Osteoblast (primary cell): ENCODE measurements around the gene TRIO. TPM values are rescaled to one million over a fixed set of nuclear protein-coding genes. Genes with fewer than 3 reads are reported as not detected.

ENCODE experiments used
- DNase-seq: peaks from one replicate; pipeline ENCODE4 v3.0.0; 2011; ENCODE audit warnings: low spot score, mixed read lengths; ENCODE audit not compliant: insufficient read length; ENCODE audit errors: missing footprints
- H2AFZ ChIP-seq: 2 replicates; pipeline ENCODE4 v1.6.0; 2011; ENCODE audit warnings: mild to moderate bottlenecking, low read length
- H3K27ac ChIP-seq: 2 replicates; pipeline ENCODE4 v1.5.1; 2011; ENCODE audit warnings: mild to moderate bottlenecking, low read depth, low read length, moderate library complexity
- H3K27me3 ChIP-seq: 2 replicates; pipeline ENCODE4 v1.6.0; 2012; ENCODE audit warnings: mild to moderate bottlenecking, control low read depth, inconsistent platforms, low read length, moderate library complexity; ENCODE audit not compliant: insufficient read depth
- H3K36me3 ChIP-seq: 2 replicates; pipeline ENCODE4 v1.5.1; 2011; ENCODE audit warnings: mild to moderate bottlenecking, low read length, control low read depth, moderate library complexity; ENCODE audit not compliant: insufficient read depth
- H3K4me1 ChIP-seq: 2 replicates; pipeline ENCODE4 v1.5.1; 2011; ENCODE audit warnings: mild to moderate bottlenecking, low read length, control low read depth, moderate library complexity; ENCODE audit not compliant: insufficient read depth
- H3K4me2 ChIP-seq: 2 replicates; pipeline ENCODE4 v1.6.0; 2011; ENCODE audit warnings: mild to moderate bottlenecking, low read length; ENCODE audit not compliant: insufficient read depth
- H3K4me3 ChIP-seq: fragments of 200-600 bp; sonication (generic); 3 replicates; pipeline ENCODE4 v1.5.1; 2012; ENCODE audit warnings: mild to moderate bottlenecking, low read length, inconsistent platforms; ENCODE audit not compliant: insufficient read depth
- H3K79me2 ChIP-seq: 2 replicates; pipeline ENCODE4 v1.6.0; 2012; ENCODE audit warnings: mild to moderate bottlenecking, low read length, control low read depth, inconsistent platforms; ENCODE audit not compliant: insufficient read depth
- H3K9me3 ChIP-seq: 2 replicates; pipeline ENCODE4 v1.5.1; 2011; ENCODE audit warnings: low read depth, low read length, control low read depth
- H4K20me1 ChIP-seq: 2 replicates; pipeline ENCODE4 v1.6.0; 2012; ENCODE audit warnings: mild to moderate bottlenecking, low read length, control low read depth; ENCODE audit not compliant: insufficient read depth
- total RNA-seq: library from RNA; depleted of rRNA; stranded (reverse); fragments of >200 nt; gene quantifications from 2 replicates; pipeline ENCODE4 v1.2.3, GENCODE V29; 2012
- TF ChIP-seq, protein P1 (sequence below): IDR thresholded peaks from 2 replicates; pipeline ENCODE4 v1.5.1; 2011; ENCODE audit warnings: mild to moderate bottlenecking, low read depth, low read length, moderate library complexity; ENCODE audit errors: extremely low read depth

TRIO gene
- total RNA-seq, 1 donor, result 274 TPM

DNA sequence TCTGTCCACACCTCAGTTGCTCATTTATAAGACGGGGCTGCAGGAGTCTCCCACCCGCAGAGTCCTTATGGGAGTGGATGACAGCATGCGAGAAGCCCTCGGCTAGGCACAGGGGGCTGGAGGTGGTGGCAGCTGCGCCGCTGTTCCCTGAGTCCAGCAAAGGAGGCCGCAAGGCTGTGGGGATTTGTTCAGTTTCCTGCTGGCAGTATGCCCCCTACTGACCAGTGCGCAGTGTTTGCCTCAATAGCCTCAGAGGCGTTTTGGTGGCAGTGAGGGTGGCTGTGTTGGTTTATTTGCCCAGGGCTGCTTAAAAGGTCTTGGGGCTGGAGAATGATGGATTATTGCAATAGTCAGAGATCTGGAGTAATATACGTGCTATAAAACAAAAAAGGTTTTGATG lies 262.1 kb downstream of the TRIO start:
- peak overlapping the region; percentile 83 for H3K27ac ChIP-seq
- H3K4me1 ChIP-seq, result peaks cover 41% of the 10 kb centered on the region
- H3K4me2 ChIP-seq, result no peak overlapping the region
- H3K36me3 ChIP-seq, result peaks cover 59% of the 10 kb centered on the region
- no peak for DNase-seq
- peaks cover 39% of the 10 kb centered on the region for H3K79me2 ChIP-seq
- H3K27me3 ChIP-seq, result no peaks in the 10 kb centered on the region
- no peak overlapping the region for H2AFZ ChIP-seq
- no peaks in the 10 kb centered on the region for H3K9me3 ChIP-seq
- no peak overlapping the region for H3K4me3 ChIP-seq
- TF ChIP-seq, protein P1, sequence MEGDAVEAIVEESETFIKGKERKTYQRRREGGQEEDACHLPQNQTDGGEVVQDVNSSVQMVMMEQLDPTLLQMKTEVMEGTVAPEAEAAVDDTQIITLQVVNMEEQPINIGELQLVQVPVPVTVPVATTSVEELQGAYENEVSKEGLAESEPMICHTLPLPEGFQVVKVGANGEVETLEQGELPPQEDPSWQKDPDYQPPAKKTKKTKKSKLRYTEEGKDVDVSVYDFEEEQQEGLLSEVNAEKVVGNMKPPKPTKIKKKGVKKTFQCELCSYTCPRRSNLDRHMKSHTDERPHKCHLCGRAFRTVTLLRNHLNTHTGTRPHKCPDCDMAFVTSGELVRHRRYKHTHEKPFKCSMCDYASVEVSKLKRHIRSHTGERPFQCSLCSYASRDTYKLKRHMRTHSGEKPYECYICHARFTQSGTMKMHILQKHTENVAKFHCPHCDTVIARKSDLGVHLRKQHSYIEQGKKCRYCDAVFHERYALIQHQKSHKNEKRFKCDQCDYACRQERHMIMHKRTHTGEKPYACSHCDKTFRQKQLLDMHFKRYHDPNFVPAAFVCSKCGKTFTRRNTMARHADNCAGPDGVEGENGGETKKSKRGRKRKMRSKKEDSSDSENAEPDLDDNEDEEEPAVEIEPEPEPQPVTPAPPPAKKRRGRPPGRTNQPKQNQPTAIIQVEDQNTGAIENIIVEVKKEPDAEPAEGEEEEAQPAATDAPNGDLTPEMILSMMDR, result no peak
- H4K20me1 ChIP-seq, result peaks cover 3% of the 10 kb centered on the region

DNA sequence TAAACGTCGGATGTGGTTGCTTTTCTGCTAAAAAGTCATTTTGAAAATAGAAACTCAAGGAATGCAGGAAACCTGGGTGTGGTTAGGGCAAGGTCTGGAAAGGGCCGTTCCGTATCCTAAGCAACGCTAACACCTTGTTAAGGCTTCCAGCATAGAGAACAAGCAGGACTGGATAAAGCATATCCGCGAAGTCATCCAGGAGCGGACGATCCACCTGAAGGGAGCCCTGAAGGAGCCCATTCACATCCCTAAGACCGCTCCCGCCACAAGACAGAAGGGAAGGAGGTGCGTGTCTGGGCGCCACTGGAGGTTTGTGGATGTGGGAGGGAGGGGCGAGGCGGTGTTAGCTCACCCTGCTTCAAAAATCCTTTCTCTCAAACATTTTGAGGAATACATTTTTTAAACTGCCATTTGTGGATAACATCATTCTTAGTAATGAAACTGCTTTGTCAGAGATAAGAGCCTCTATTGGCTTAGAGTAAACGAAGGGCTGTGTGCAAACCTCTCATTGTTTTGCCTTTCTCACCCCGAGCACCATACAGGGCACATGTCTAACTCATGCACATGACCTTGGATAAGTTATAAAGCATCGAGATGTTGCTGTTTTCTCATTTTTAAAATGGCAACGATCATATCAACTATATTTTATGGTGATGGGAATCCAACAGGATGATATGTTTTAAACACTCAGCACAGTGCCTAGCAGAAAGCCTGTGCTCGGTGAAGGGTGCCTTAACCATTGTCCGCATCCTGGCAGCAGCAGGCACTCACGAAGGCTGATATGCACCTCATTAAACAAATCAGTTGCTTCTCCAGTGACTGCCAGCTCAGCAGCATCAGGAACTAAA lies 262.8 kb downstream of the TRIO start:
- H3K27ac ChIP-seq, result peak overlapping the region; percentile 83
- no peaks in the 10 kb centered on the region for H3K27me3 ChIP-seq
- no peak overlapping the region for H3K4me3 ChIP-seq
- peaks cover 3% of the 10 kb centered on the region for H4K20me1 ChIP-seq
- no peaks in the 10 kb centered on the region for H3K9me3 ChIP-seq
- peaks cover 33% of the 10 kb centered on the region for H3K79me2 ChIP-seq
- DNase-seq, result no peak
- H3K36me3 ChIP-seq, result peaks cover 59% of the 10 kb centered on the region
- TF ChIP-seq, protein P1, result no peak
- H3K4me1 ChIP-seq, result peaks cover 34% of the 10 kb centered on the region
- no peak overlapping the region for H2AFZ ChIP-seq
- peak overlapping the region; percentile 53 for H3K4me2 ChIP-seq

DNA sequence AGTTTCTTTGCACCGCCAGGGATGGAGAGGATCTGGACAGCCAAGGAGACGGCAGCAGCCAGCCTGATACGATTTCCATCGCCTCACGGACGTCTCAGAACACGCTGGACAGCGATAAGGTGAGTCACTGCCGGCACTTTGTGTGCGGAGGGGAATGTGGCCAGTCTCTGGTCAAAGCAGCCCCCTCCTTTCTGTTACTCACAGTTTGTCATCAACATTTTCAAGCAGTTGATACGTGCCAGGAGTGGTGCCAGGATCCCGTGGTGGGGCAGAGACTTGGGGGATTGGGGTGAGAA lies 263.4 kb downstream of the TRIO start:
- peak; percentile 95 for DNase-seq
- TF ChIP-seq, protein P1, result no peak
- Histone ChIP-seq H3K4me1 (peaks cover 33% of the 10 kb centered on the region), H3K27me3 (no peaks in the 10 kb centered on the region), H4K20me1 (peaks cover 3% of the 10 kb centered on the region), H3K4me2 (peak overlapping the region; percentile 53), H3K79me2 (peaks cover 27% of the 10 kb centered on the region), H2AFZ (no peak overlapping the region), H3K4me3 (no peak overlapping the region), H3K36me3 (peaks cover 59% of the 10 kb centered on the region), H3K27ac (peak overlapping the region; percentile 83), H3K9me3 (no peaks in the 10 kb centered on the region)

DNA sequence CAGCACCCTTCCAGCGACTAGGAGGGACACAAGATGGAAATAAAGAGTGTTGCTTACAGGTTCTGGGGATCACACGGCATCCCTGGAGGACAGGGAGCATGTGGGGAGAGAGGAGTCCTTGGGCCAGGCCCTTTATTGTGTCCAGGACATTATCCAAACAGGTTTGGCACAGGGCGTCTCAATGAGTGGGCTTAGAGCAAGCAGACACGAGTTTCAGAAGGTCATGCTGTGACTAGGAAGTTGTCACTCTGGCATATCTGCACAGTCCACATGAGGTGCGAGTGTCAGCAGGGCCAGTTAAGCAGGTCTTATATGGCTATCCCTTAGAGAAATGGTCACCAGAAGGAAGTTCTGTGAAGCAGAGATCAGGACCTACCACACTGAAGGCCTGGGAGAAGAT lies 263.9 kb downstream of the TRIO start:
- Histone ChIP-seq H3K4me3 (no peak overlapping the region), H3K79me2 (peaks cover 22% of the 10 kb centered on the region), H3K4me1 (peaks cover 33% of the 10 kb centered on the region), H3K27me3 (no peaks in the 10 kb centered on the region), H3K27ac (peak overlapping the region; percentile 83), H3K4me2 (no peak overlapping the region), H2AFZ (no peak overlapping the region), H3K9me3 (no peaks in the 10 kb centered on the region), H4K20me1 (peaks cover 3% of the 10 kb centered on the region), H3K36me3 (peaks cover 59% of the 10 kb centered on the region)
- no peak for DNase-seq
- TF ChIP-seq, protein P1, result no peak
